Activated B cell treated with CpG ODN at 0.5 μM for 24 hours (primary cell): Measurements from ENCODE around the gene VPS45. TPM values are rescaled to one million over a fixed set of nuclear protein-coding genes. Genes with fewer than 3 reads are reported as not detected.
A peak's percentile ranks its signal among the peaks of the same experiment; 100 is the strongest.

ENCODE experiments used
- ATAC-seq: fragments of 200-7000 bp; cut with Tn5 transposase; one replicate; pipeline ENCODE4 v1.10.0; 2021; ENCODE audit warnings: low read depth, mild to moderate bottlenecking, moderate library complexity
- CTCF ChIA-PET: fragments of 350-600 bp; sonication (Branson Sonifier 250); formaldehyde crosslinking; loops from one replicate; lab custom pipeline; 2021; ENCODE audit warnings: antibody characterized with exemption; lab: Charles Lee
- POLR2A ChIA-PET: fragments of 350-600 bp; sonication (Branson Sonifier 250); formaldehyde crosslinking; loops from one replicate; lab custom pipeline; 2021; ENCODE audit warnings: antibody characterized with exemption; lab: Charles Lee
- DNase-seq: peaks from one replicate; pipeline ENCODE4 v3.0.0; 2022
- H3K27ac Mint-ChIP-seq: one replicate; pipeline ENCODE4 v1.8.0; 2020; ENCODE audit warnings: mixed read lengths
- H3K27me3 Mint-ChIP-seq: one replicate; pipeline ENCODE4 v1.8.0; 2021; ENCODE audit warnings: mixed read lengths
- H3K36me3 Mint-ChIP-seq: one replicate; pipeline ENCODE4 v1.8.0; 2021; ENCODE audit warnings: low read depth, mixed read lengths
- H3K4me1 Mint-ChIP-seq: one replicate; pipeline ENCODE4 v1.8.0; 2021; ENCODE audit warnings: mixed read lengths
- H3K4me3 Mint-ChIP-seq: one replicate; pipeline ENCODE4 v1.8.0; 2020; ENCODE audit warnings: mild to moderate bottlenecking, mixed read lengths
- H3K9me3 Mint-ChIP-seq: one replicate; pipeline ENCODE4 v1.8.0; 2020; ENCODE audit warnings: mixed read lengths
- CTCF ChIP-seq: fragments of 200-600 bp; IDR thresholded peaks from one replicate; pipeline ENCODE4 v1.8.0; 2022; ENCODE audit warnings: antibody characterized with exemption, mild to moderate bottlenecking
- intact Hi-C: fragments of 100-400 bp; cut with micrococcal nuclease; formaldehyde crosslinking; loops from one replicate; pipeline ENCODE4 v1.15.1; 2024
- total RNA-seq: library from RNA; stranded (reverse); gene quantifications from 2 replicates; pipeline ENCODE4 v1.2.3, GENCODE V29; 2022

VPS45 gene
- total RNA-seq, 1 donor from 2014 or later, result 46.0 TPM

DNA sequence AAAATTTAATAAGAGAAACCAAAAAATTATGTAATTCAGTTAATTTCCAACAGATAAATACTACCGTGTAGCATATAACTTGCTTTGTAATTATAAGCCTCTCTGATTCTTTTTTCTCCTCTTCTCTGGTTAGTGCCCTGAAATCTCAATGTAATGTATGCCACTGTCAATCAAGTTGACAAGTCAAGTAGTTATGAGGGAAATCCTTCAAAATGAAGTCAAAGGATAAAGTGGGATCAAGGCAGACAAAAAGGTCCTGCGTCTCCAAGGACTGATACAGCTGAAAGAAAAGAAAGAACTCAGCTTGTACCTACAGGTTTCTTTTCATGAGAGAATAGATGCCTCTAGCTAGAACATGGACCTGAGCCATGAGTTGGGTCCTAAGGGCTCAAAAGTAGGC, 19.8 kb downstream of the VPS45 start:
- POLR2A ChIA-PET, result interaction anchor here (0.5 to 1.7 kb wide), 2 partner anchors 12 to 64 kb away, joined by 5 to 6 read pairs; no protein-coding TSS in a partner anchor
- Mint-ChIP-seq H3K27ac (no peak overlapping the region), H3K9me3 (no peaks in the 10 kb centered on the region), H3K4me3 (no peak overlapping the region), H3K4me1 (peaks cover 35% of the 10 kb centered on the region), H3K36me3 (peaks cover 50% of the 10 kb centered on the region), H3K27me3 (no peaks in the 10 kb centered on the region)
- TF ChIP-seq CTCF, result no peak
- ATAC-seq (no peak), DNase-seq (no peak)
- intact Hi-C loops, result no loop called here
- CTCF ChIA-PET, result interaction anchor here (1.1 kb wide), 1 partner anchor 100 kb away, joined by 3 read pairs; no protein-coding TSS in a partner anchor

GRCh38 chr1:150089846-150090520, 22.4 kb downstream of the VPS45 start:
- TF ChIP-seq CTCF, result no peak
- POLR2A ChIA-PET, result interaction anchor here (0.5 to 1.1 kb wide), 7 partner anchors 17 to 97 kb away, joined by 3 to 6 read pairs (median 3); partner anchors contain the start of gene VPS45
- Mint-ChIP-seq H3K27ac (peak overlapping the region; percentile 87), H3K4me3 (peak overlapping the region; percentile 29), H3K4me1 (peaks cover 39% of the 10 kb centered on the region), H3K9me3 (no peaks in the 10 kb centered on the region), H3K36me3 (peaks cover 43% of the 10 kb centered on the region), H3K27me3 (no peaks in the 10 kb centered on the region)
- DNase-seq (no peak), ATAC-seq (peak; percentile 88)
- CTCF ChIA-PET, result interaction anchor here (0.6 to 1.3 kb wide), 3 partner anchors 68 to 151 kb away, joined by 3 to 5 read pairs (median 3); no protein-coding TSS in a partner anchor
- intact Hi-C loops, result no loop called here

DNA sequence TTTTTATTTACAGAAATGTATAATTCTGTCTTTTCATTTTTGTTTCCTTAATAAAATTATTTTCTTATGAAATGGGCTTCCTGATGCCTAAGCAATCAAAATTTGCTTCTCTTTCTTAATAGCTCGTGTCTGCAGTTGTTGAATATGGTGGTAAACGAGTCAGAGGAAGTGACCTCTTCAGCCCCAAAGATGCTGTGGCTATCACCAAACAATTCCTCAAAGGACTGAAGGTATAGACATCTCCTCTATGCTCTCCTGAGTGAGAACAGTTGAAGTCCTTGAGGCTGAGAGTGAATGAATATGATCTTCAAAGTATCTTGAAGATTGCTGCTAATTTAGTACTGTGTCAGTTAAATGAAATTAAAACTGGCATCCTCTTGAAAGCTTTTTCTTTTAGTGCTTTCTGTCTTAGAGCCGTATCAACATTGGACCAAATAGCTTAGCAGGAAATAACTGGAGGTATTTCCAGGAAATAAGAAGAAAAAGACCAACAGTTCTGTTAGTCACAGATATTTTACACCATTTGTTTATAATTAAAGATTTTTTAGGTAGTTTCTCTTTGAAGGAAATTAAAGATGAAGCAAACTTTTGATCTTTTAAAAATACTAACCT, 24.7 kb downstream of the VPS45 start:
- H3K4me1 Mint-ChIP-seq, result peaks cover 39% of the 10 kb centered on the region

GRCh38 chr1:150093805-150094204, 26.2 kb downstream of the VPS45 start:
- ChIA-PET POLR2A (no interaction called here), CTCF (no interaction called here)
- Mint-ChIP-seq H3K27ac (no peak overlapping the region), H3K9me3 (no peaks in the 10 kb centered on the region), H3K4me3 (no peak overlapping the region), H3K27me3 (no peaks in the 10 kb centered on the region), H3K4me1 (peaks cover 37% of the 10 kb centered on the region), H3K36me3 (peaks cover 21% of the 10 kb centered on the region)
- no peak for DNase-seq
- TF ChIP-seq CTCF, result no peak
- intact Hi-C loops, result no loop called here
- ATAC-seq, result no peak

More for the DNA sequence above, 24.7 kb downstream of the VPS45 start:
- H3K27ac Mint-ChIP-seq, result no peak overlapping the region
- POLR2A ChIA-PET, result interaction anchor here (0.5 to 0.8 kb wide), 2 partner anchors 76 to 139 kb away, joined by 3 to 7 read pairs; no protein-coding TSS in a partner anchor
- peaks cover 29% of the 10 kb centered on the region for H3K36me3 Mint-ChIP-seq
- no peak for TF ChIP-seq CTCF
- CTCF ChIA-PET, result no interaction called here
- DNase-seq (no peak), ATAC-seq (no peak)
- no peaks in the 10 kb centered on the region for H3K27me3 Mint-ChIP-seq
- intact Hi-C loops, result no loop called here
- no peaks in the 10 kb centered on the region for H3K9me3 Mint-ChIP-seq
- H3K4me3 Mint-ChIP-seq, result no peak overlapping the region

DNA sequence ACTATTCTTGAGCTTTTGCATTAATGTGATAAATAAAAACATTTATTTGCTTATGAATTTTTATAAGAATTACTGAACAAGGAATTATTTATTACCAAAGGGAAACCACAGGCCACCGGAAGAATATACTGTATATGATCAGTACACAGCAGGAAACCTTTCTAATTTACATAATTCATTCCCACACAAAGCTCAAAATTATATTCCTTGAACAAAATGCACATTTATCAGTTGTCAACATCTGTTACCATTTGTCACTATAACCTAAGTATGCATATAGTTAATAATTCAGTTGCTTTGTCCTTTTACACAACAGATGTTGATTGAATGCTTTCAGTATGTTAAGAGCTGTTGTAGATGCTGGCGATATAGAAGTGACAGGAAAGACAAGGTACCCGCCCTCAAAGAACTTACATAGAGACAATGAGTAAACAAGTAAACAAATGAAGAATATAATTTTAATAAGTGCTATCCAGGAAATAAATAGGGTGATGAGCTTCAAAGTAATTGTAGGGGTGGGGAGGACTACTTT, 27.2 kb downstream of the VPS45 start:
- TF ChIP-seq CTCF, result no peak
- peaks cover 30% of the 10 kb centered on the region for H3K4me1 Mint-ChIP-seq
- intact Hi-C loops, result no loop called here
- no peak for ATAC-seq
- POLR2A ChIA-PET, result interaction anchor here (0.5 to 0.7 kb wide), 4 partner anchors 10 to 206 kb away, joined by 3 to 6 read pairs (median 4); partner anchors contain the start of gene PLEKHO1
- no peaks in the 10 kb centered on the region for H3K9me3 Mint-ChIP-seq
- H3K4me3 Mint-ChIP-seq, result no peak overlapping the region
- H3K36me3 Mint-ChIP-seq, result peaks cover 23% of the 10 kb centered on the region
- H3K27ac Mint-ChIP-seq, result no peak overlapping the region
- no peaks in the 10 kb centered on the region for H3K27me3 Mint-ChIP-seq
- DNase-seq, result no peak
- CTCF ChIA-PET, result no interaction called here
